GM21737 (cell line): ENCODE measurements around the gene ETV3L.

ENCODE experiments used
- ATAC-seq: cut with Tn5 transposase; IDR thresholded peaks from one replicate; pipeline ENCODE4 v1.9.1; 2021; ENCODE audit warnings: mild to moderate bottlenecking, moderate library complexity; ENCODE audit not compliant: unreplicated experiment

Gene ETV3L

GRCh38 chr1:157132616-157133167 lies 33.1 kb upstream of the ETV3L start:
- no peak for ATAC-seq

DNA sequence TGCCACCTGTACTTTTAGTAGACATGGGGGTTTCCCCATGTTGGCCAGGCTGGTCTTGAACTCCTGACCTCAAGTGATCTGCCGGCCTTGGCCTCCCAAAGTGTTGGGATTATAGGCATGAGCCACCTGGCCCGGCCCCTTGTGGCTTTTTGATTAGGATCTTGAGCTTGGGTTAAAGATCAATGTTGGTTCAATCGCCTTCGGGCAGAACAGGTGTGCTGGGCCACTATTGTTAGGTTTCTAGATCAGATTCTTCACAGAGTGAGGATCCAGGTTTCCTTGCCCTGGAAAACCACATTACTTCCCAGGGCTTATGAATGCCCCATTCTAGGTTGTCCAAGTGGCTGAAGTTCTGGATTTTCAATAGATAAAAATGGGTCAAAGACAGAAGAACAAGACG lies 32.5 kb upstream of the ETV3L start:
- no peak for ATAC-seq

DNA sequence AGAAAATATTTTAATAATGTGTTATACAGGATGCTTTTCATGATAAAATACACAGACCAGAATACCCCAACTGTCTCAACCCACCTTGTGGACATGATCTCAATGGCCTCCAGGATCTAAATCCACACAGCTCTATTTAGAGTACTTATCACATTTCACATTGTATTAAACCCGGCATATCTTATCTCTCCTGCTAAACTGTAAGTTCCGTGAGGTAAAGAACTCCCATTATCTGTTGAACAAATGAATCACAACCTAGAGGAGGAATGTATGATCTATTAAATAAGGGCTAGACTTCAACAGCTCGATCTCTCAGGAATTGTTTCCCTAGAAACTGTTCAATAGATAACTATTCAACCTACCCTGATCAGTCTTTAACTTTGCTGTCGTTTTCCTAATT lies 31.7 kb upstream of the ETV3L start:
- ATAC-seq = no peak

GRCh38 chr1:157124855-157125254 lies 25.2 kb upstream of the ETV3L start:
- no peak for ATAC-seq

DNA sequence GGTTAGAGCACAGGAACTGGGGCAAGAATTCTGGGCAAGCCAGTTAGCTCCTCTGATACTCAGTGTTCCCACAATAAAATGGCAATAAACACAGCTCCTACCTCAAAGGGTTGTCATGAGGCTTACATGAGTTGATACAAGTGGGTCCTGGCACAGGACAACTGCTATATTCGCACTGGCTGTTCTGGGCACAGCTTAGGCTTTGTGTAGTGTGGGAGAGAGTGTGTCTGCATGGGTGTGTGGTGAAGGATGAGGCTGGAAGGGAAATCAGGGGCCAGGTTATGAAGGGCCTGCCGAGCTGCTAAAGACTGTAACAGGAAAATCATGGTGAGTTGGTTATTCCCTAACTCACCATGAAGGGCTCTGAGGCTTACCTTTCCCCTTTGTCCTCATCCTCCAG lies 19.8 kb upstream of the ETV3L start:
- no peak for ATAC-seq

GRCh38 chr1:157119008-157119407 lies 19.4 kb upstream of the ETV3L start:
- no peak for ATAC-seq

GRCh38 chr1:157117527-157118057 lies 18.0 kb upstream of the ETV3L start:
- no peak for ATAC-seq

GRCh38 chr1:157116737-157117103 lies 17.1 kb upstream of the ETV3L start:
- no peak for ATAC-seq

GRCh38 chr1:157115851-157116736 lies 16.5 kb upstream of the ETV3L start:
- no peak for ATAC-seq

DNA sequence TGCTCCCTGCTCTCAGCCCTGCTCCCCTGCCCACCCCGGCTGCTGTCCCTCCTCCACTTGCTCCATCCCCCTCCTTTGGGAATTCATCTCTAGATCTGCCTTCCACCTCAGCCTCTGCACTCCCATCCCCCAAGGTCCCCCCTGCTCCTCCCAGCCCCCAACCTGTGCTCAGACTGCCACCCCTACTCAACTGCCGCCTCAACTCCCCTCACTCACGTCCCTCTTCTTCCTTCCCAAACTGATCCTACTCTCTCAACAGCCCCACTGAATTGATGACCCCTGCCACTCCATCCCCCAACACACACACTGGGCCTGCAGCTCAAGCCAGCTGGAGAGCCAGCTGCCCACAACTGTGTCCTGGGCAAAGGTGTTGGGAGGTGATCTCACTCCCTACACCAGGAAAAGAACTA lies 15.8 kb upstream of the ETV3L start:
- no peak for ATAC-seq

GRCh38 chr1:157114183-157115121 lies 14.8 kb upstream of the ETV3L start:
- no peak for ATAC-seq

- ATAC-seq = no peak
Observed at GRCh38 chr1:157113631-157114030, 14.0 kb upstream of the ETV3L start.

- ATAC-seq = no peak
Observed at GRCh38 chr1:157113106-157113505, 13.5 kb upstream of the ETV3L start.

GRCh38 chr1:157112186-157112867 lies 12.7 kb upstream of the ETV3L start:
- no peak for ATAC-seq

DNA sequence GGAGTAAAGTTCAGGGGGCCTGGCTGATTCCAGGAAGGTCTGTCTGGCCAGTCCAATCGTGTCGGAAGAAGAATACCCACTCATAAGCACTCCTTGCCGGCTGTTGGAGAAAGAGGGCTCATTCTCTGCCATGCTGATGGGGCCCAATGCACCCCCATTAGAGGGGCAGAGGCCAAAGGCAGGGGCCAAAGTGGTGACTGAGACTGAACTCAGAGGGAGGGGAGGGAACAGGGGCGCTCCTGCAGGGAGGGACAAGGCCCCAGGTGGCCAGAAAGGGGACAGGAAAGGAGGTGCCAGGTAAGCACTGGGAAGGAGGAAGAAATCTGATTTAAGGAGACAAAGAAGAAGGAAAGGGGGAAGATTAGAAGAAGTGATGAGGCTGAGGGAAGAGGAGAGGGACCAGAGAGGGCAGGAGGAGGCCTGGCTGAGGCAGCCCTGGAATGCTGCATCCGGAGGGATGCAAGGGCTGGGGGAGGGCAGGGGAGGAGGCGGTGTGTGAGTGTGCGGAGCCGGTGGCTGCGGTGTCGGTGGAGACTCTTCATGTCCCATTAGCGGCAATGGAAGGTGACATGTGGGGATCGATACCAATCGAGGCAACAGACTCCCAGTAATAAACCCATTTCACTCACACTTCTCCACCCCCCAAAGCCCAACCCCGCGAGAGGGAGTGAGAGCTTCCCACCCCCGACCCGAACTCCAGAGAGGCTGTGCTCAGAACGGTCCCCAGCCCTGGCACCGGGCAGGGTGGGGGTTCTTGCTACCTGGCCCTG lies 12.0 kb upstream of the ETV3L start:
- no peak for ATAC-seq

GRCh38 chr1:157110686-157111085 lies 11.1 kb upstream of the ETV3L start:
- no peak for ATAC-seq

GRCh38 chr1:157110003-157110402 lies 10.4 kb upstream of the ETV3L start:
- ATAC-seq = no peak

- ATAC-seq = no peak
Observed at GRCh38 chr1:157108448-157108847, 8.8 kb upstream of the ETV3L start.

DNA sequence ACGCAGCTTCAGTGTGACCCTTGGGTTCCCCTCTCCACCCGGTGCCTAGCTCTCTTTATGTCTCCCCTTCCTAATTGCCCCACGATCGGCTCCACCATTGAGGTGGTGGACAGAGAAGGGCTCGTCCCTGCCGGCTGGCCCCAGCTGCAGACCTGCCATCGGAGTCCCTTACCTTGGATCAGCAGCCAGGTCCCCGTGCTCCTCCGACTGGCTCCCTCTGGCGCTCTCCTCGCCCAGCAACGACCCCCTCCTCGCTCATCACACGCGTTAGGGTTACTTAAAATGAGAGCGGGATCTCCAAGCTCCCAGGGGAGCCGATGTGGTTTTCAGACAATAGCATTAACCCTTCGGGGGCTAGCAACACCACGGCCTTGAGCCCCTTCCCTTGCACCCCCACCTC lies 8.1 kb upstream of the ETV3L start:
- ATAC-seq = no peak

- no peak for ATAC-seq
Observed at GRCh38 chr1:157106813-157107189, 7.2 kb upstream of the ETV3L start.
